GM12878 (cell line): ENCODE measurements around the gene FAM222A. TPM values are rescaled to one million over a fixed set of nuclear protein-coding genes. Genes with fewer than 3 reads are reported as not detected.

ENCODE experiments used
- ATAC-seq: fragments of 200-7000 bp; cut with Tn5 transposase; 3 replicates; pipeline ENCODE4 v1.9.1; 2020; ENCODE audit warnings: mild to moderate bottlenecking, moderate library complexity
- BruUV-seq: library from RNA; stranded (reverse); fragments of 400-500 nt; replicated peaks from 2 replicates; lab custom pipeline; 2021; lab: Mats Ljungman, UMichigan
- CTCF ChIA-PET: fragments of 300-600 bp; sonication (Branson Sonifier 250); formaldehyde crosslinking; extraction: SDS; loops from one replicate; lab custom pipeline; 2021; ENCODE audit warnings: inconsistent platforms; lab: Yijun Ruan, JAX
- POLR2A ChIA-PET: fragments of 350-600 bp; formaldehyde crosslinking; extraction: SDS; loops from one replicate; lab custom pipeline; 2021; ENCODE audit warnings: inconsistent platforms; lab: Charles Lee
- RAD21 ChIA-PET: fragments of 300-600 bp; sonication (Branson Sonifier 250); formaldehyde crosslinking; loops from one replicate; lab custom pipeline; 2023; ENCODE audit warnings: antibody characterized with exemption; ENCODE audit not compliant: unreplicated experiment; lab: Charles Lee
- SMC1A ChIA-PET: fragments of 300-600 bp; sonication (Branson Sonifier 250); formaldehyde crosslinking; loops from one replicate; lab custom pipeline; 2023; ENCODE audit not compliant: unreplicated experiment, uncharacterized antibody; lab: Charles Lee
- DNase-seq: peaks from one replicate; pipeline ENCODE4 v3.0.0-alpha.2; 2011; ENCODE audit warnings: low read depth, low spot score
- FAIRE-seq: peaks from 3 replicates; lab custom pipeline; 2011; peaks lifted over from hg19 to GRCh38; lab: Jason Lieb, UNC
- H2AFZ ChIP-seq: 2 replicates; pipeline ENCODE4 v1.6.0; 2011; ENCODE audit warnings: low read depth, low read length, control low read depth; ENCODE audit not compliant: control insufficient read depth
- H3K27ac ChIP-seq: 2 replicates; pipeline ENCODE4 v1.5.1; 2011; ENCODE audit warnings: control low read depth; ENCODE audit not compliant: control insufficient read depth, insufficient read depth
- H3K27me3 ChIP-seq, 2 experiments: replicated peaks in 1 of 2; 2 replicates each; pipeline versions ENCODE4 v1.6.0 to v1.6.1; 2011; ENCODE audit warnings: low read length in 1 of 2; ENCODE audit not compliant: control insufficient read depth in 2 of 2, insufficient read depth in 2 of 2
- H3K36me3 ChIP-seq, 2 experiments: 2 replicates each; pipeline ENCODE4 v1.5.1; 2011; ENCODE audit warnings: low read length in 1 of 2; ENCODE audit not compliant: control insufficient read depth in 2 of 2, insufficient read depth in 2 of 2
- H3K4me1 ChIP-seq: 2 replicates; pipeline ENCODE4 v1.6.1; 2011; ENCODE audit warnings: mild to moderate bottlenecking, low read length, moderate library complexity, mixed read lengths; ENCODE audit not compliant: control insufficient read depth, insufficient read depth
- H3K4me2 ChIP-seq: 2 replicates; pipeline ENCODE4 v1.6.0; 2011; ENCODE audit warnings: control low read depth; ENCODE audit not compliant: control insufficient read depth, insufficient read depth
- H3K4me3 ChIP-seq: fragments of 200-600 bp; sonication (generic); 2 replicates; pipeline ENCODE4 v1.5.1; 2016
- H3K79me2 ChIP-seq: 2 replicates; pipeline ENCODE4 v1.6.0; 2011; ENCODE audit warnings: low read length; ENCODE audit not compliant: control insufficient read depth, insufficient read depth
- H3K9ac ChIP-seq: 2 replicates; pipeline ENCODE4 v1.8.0; 2011; ENCODE audit warnings: low read length, control low read depth, mixed read lengths; ENCODE audit not compliant: control insufficient read depth, insufficient read depth
- H3K9me3 ChIP-seq: replicated peaks from 3 replicates; pipeline ENCODE4 v1.5.1; 2011; ENCODE audit warnings: mild to moderate bottlenecking, low read length; ENCODE audit not compliant: control insufficient read depth, insufficient read depth
- H4K20me1 ChIP-seq: 2 replicates; pipeline ENCODE4 v1.6.0; 2011; ENCODE audit not compliant: control insufficient read depth, insufficient read depth
- ATF7 ChIP-seq: fragments of 450-650 bp; IDR thresholded peaks from 2 replicates; pipeline ENCODE4 v1.6.1; 2016; ENCODE audit warnings: low read depth, mild to moderate bottlenecking
- CTCF ChIP-seq, 3 experiments: IDR thresholded peaks in 2 of 3; conservative IDR thresholded peaks in 1 of 3; 2 replicates each; pipeline ENCODE4 v1.5.1; 2011; ENCODE audit warnings: low read depth in 3 of 3, low read length in 3 of 3, mild to moderate bottlenecking in 3 of 3, control low read depth in 2 of 3, moderate library complexity in 2 of 3, inconsistent platforms in 1 of 3, mixed read lengths in 1 of 3; ENCODE audit not compliant: control insufficient read depth in 2 of 3, insufficient read depth in 1 of 3; ENCODE audit errors: extremely low read depth in 1 of 3
- FOXM1 ChIP-seq: IDR thresholded peaks from 2 replicates; pipeline ENCODE4 v1.6.1; 2012; ENCODE audit warnings: low read depth, mild to moderate bottlenecking, inconsistent platforms, low read length, moderate library complexity
- HDGF ChIP-seq: fragments of 450-650 bp; IDR thresholded peaks from 2 replicates; pipeline ENCODE4 v1.6.1; 2016; ENCODE audit warnings: antibody characterized with exemption
- JUNB ChIP-seq: IDR thresholded peaks from 2 replicates; pipeline ENCODE4 v1.6.1; 2016; ENCODE audit warnings: antibody characterized with exemption, mild to moderate bottlenecking
- MLLT1 ChIP-seq: fragments of 450-650 bp; IDR thresholded peaks from 2 replicates; pipeline ENCODE4 v1.6.1; 2016; ENCODE audit warnings: mild to moderate bottlenecking
- POU2F2 ChIP-seq: IDR thresholded peaks from 3 replicates; pipeline ENCODE4 v1.6.1; 2011; ENCODE audit warnings: low read depth, mild to moderate bottlenecking, low read length, borderline replicate concordance
- TCF12 ChIP-seq: IDR thresholded peaks from 2 replicates; pipeline ENCODE4 v1.6.1; 2011; ENCODE audit warnings: low read depth, mild to moderate bottlenecking, low read length
- ZBTB40 ChIP-seq: fragments of 450-650 bp; IDR thresholded peaks from 2 replicates; pipeline ENCODE4 v1.6.1; 2016; ENCODE audit warnings: mild to moderate bottlenecking, moderate library complexity, borderline replicate concordance
- WGBS: methylation state at CpG from one replicate; pipeline ENCODE4 v1.1.6; 2016; ENCODE audit warnings: low lambda C conversion rate; ENCODE audit not compliant: insufficient replicate concordance, insufficient coverage; ENCODE audit errors: missing lambda C conversion rate; 5-methylcytosine and 5-hydroxymethylcytosine counted together
- in situ Hi-C: fragments of 300-500 bp; cut with MboI; formaldehyde crosslinking; loops from 9 replicates; pipeline ENCODE4 v1.14.3; 2018; ENCODE audit warnings: mixed read lengths
- intact Hi-C: fragments of 100-400 bp; cut with micrococcal nuclease; formaldehyde crosslinking; loops from one replicate; pipeline ENCODE4 v1.14.2; 2022; ENCODE audit not compliant: unreplicated experiment
- polyA plus RNA-seq, 11 experiments: library from polyadenylated mRNA; depleted of rRNA in 4 of 11; unstranded in 6 of 11; stranded (reverse) in 5 of 11; fragments of >200 nt; fragmentation: Nextera tagmentation in 4 of 11; fragmentation: Illumina TruSeq in 1 of 11; extraction: Ambion mirVana in 4 of 11; extraction: Trizol in 1 of 11; gene quantifications; 1 replicate in 1 of 11; 2 replicates in 10 of 11; pipeline versions ENCODE4 v1.2.1 to v1.2.3, GENCODE V29; 2011 to 2016; ENCODE audit warnings: inconsistent platforms in 2 of 11, missing spikeins in 2 of 11, low read depth in 1 of 11
- total RNA-seq, 4 experiments: library from RNA; depleted of rRNA in 3 of 4; stranded (reverse); fragments of >200 nt in 3 of 4; fragmentation: Illumina TruSeq in 1 of 4; extraction: Trizol in 1 of 4; gene quantifications; 2 replicates each; pipeline versions ENCODE4 v1.2.1 to v1.2.3, GENCODE V29; 2013 to 2021

The FAM222A gene
- total and polyA plus RNA-seq, 10 of the 15 experiments (the other 5 are each of a cell fraction or from before 2014, with no cell fraction given), result 0.04 to 0.49 (median 0.14) TPM; not detected in 3

GRCh38 chr12:109703684-109704083 is 9.9 kb upstream of the FAM222A start:
- intact Hi-C loops (no loop called here), in situ Hi-C loops (no loop called here)
- Histone ChIP-seq H3K27me3 (peaks cover 0 to 3% of the 10 kb centered on the region in 2 experiments; a peak in 2 of 4 replicates), H3K4me3 (no peak overlapping the region), H3K4me1 (no peaks in the 10 kb centered on the region), H2AFZ (no peak overlapping the region), H3K9ac (no peak overlapping the region), H4K20me1 (no peaks in the 10 kb centered on the region), H3K36me3 (no peaks in the 10 kb centered on the region), H3K27ac (no peak overlapping the region), H3K4me2 (no peak overlapping the region), H3K79me2 (no peaks in the 10 kb centered on the region), H3K9me3 (no peaks in the 10 kb centered on the region)
- ChIA-PET RAD21 (no interaction called here), CTCF (no interaction called here), SMC1A (no interaction called here), POLR2A (interaction anchor here (0.5 kb wide), 1 partner anchor 145 kb away, joined by 3 read pairs; no protein-coding TSS in a partner anchor)
- WGBS, result 51% methylated on average over 7 of the region's 7 CpGs
- TF ChIP-seq POU2F2 (no peak), TCF12 (no peak), ATF7 (no peak)
- ATAC-seq (no peak), DNase-seq (no peak), FAIRE-seq (no peak)
- no TSS peak for BruUV-seq

- Histone ChIP-seq H4K20me1 (no peaks in the 10 kb centered on the region), H3K27ac (no peak overlapping the region), H3K4me1 (no peaks in the 10 kb centered on the region), H3K4me3 (no peak overlapping the region), H3K79me2 (no peaks in the 10 kb centered on the region), H2AFZ (no peak overlapping the region), H3K9ac (no peak overlapping the region), H3K4me2 (no peak overlapping the region), H3K9me3 (no peaks in the 10 kb centered on the region), H3K36me3 (no peaks in the 10 kb centered on the region), H3K27me3 (peaks cover 0 to 3% of the 10 kb centered on the region in 2 experiments; a peak in 2 of 4 replicates)
- FAIRE-seq, result no peak
- DNase-seq, result no peak
- SMC1A ChIA-PET, result no interaction called here
- WGBS, result 0% methylated on average over 4 of the region's 4 CpGs
- in situ Hi-C loops (no loop called here), intact Hi-C loops (no loop called here)
- RAD21 ChIA-PET, result no interaction called here
- POLR2A ChIA-PET, result no interaction called here
- no peak for ATAC-seq
- CTCF ChIA-PET, result no interaction called here
- no TSS peak for BruUV-seq
- TF ChIP-seq ZBTB40 (no peak), JUNB (no peak), HDGF (no peak), FOXM1 (no peak), CTCF (IDR thresholded peaks at IDR 0.05 in 2 of 3, conservative IDR thresholded peaks at IDR 0.05 in 1 of 3; ENCODE audit: control insufficient read depth in 2 of 3, extremely low read depth in 1 of 3, insufficient read depth in 1 of 3, low read depth in 3 of 3, low read length in 3 of 3) (no peak), MLLT1 (no peak)
Observed at GRCh38 chr12:109704371-109705098, 9.1 kb upstream of the FAM222A start.
